Measurements from ENCODE around the gene ZNF488. TPM values are rescaled to one million over a fixed set of nuclear protein-coding genes. Genes with fewer than 3 reads are reported as not detected.

The ZNF488 gene
- total RNA-seq, 4 donors from 2014 or later, result 0.21 TPM; not detected in 2

DNA sequence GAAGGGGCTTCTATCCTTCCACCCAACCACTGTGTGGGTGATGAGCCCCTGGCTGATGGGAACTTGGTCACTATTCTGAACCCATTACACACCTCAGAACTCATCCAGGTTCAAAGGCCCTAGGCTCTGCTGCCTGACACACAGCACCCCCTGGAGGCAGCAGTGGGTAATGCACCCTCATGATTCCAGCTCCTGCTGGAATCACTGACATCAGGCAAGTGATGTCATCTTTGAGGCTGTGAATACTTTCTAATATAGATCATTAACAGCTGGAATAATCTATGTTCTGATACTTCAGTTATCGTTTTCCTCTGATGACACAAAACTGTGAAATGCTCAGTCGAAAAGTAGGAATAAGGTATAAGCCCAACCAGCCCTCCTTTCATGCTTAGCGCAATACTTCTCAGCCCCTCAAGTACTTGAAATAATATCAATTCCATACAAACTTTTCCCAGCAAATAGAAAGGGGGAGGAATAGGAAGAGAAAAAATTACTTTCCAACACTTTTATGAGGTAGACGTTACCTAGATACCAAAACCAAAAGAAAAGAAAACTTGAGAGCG, 43.4 kb downstream of the ZNF488 start:
- TF ChIP-seq, protein P1, sequence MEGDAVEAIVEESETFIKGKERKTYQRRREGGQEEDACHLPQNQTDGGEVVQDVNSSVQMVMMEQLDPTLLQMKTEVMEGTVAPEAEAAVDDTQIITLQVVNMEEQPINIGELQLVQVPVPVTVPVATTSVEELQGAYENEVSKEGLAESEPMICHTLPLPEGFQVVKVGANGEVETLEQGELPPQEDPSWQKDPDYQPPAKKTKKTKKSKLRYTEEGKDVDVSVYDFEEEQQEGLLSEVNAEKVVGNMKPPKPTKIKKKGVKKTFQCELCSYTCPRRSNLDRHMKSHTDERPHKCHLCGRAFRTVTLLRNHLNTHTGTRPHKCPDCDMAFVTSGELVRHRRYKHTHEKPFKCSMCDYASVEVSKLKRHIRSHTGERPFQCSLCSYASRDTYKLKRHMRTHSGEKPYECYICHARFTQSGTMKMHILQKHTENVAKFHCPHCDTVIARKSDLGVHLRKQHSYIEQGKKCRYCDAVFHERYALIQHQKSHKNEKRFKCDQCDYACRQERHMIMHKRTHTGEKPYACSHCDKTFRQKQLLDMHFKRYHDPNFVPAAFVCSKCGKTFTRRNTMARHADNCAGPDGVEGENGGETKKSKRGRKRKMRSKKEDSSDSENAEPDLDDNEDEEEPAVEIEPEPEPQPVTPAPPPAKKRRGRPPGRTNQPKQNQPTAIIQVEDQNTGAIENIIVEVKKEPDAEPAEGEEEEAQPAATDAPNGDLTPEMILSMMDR (IDR thresholded peaks at IDR 0.05), result peak; percentile 65 to 82 (median 68)
- no peak for TF ChIP-seq POLR2A (IDR thresholded peaks at IDR 0.05)

DNA sequence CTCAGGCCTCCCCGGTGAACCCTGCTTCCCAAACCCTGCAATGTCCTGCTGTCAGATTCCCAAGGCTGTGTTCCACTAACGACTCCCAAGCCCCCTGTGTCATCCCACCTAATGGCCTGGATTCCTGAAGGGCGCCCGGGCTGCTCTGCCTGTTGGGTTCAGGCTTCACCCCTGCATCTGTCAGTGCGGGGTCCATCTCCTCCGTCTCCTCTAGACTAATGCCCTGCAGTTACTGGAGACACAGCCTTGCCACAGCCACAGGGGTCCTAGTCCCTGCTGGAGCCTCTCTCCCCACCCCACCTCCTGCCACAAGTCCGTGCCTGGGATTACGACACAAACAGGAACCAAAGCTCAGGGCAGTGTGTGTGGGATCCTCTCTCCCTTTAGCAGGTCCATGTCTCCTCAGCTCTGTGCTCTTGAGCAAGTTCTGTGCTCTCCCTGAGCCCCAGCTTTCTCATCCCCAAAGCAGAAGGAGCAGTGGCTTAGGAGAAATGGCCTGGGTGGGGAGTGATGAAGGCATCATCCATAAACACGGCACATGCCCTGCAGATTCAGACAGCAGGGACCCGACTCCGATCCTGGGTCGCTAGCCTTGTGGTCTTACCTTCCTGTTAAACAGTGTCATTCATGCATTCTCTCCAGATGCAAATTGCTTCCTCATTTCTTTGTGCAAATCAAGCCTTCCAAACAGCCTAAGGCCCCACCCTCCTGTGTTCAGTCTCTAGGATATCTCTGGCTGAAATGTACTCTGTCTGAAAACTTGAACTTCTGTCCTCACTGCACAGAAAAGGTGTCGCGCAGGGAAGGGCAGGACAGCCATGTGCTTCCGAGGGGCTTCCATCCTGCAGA, 44.1 kb downstream of the ZNF488 start:
- intact Hi-C loops (cut with DNase I; ENCODE audit: low total_unique reads), result no loop called here
- no peaks in the 10 kb centered on the region for H3K36me3 ChIP-seq
- H3K4me1 ChIP-seq, result no peaks in the 10 kb centered on the region
- TF ChIP-seq, protein P1 (IDR thresholded peaks at IDR 0.05), result no peak
- TF ChIP-seq POLR2A (IDR thresholded peaks at IDR 0.05), result no peak
- no peak for DNase-seq
- no peak overlapping the region for H3K4me3 ChIP-seq
- no peaks in the 10 kb centered on the region for H3K27me3 ChIP-seq
- H3K9me3 ChIP-seq, result no peaks in the 10 kb centered on the region
- no peak overlapping the region for H3K27ac ChIP-seq

More for the DNA sequence above, 43.4 kb downstream of the ZNF488 start:
- no peak overlapping the region for H3K27ac ChIP-seq
- H3K4me1 ChIP-seq, result no peaks in the 10 kb centered on the region
- no peaks in the 10 kb centered on the region for H3K9me3 ChIP-seq
- intact Hi-C loops (cut with DNase I; ENCODE audit: low total_unique reads), result no loop called here
- H3K4me3 ChIP-seq, result no peak overlapping the region
- H3K27me3 ChIP-seq, result no peaks in the 10 kb centered on the region
- H3K36me3 ChIP-seq, result no peaks in the 10 kb centered on the region
- DNase-seq, result peak; percentile 37 to 49

DNA sequence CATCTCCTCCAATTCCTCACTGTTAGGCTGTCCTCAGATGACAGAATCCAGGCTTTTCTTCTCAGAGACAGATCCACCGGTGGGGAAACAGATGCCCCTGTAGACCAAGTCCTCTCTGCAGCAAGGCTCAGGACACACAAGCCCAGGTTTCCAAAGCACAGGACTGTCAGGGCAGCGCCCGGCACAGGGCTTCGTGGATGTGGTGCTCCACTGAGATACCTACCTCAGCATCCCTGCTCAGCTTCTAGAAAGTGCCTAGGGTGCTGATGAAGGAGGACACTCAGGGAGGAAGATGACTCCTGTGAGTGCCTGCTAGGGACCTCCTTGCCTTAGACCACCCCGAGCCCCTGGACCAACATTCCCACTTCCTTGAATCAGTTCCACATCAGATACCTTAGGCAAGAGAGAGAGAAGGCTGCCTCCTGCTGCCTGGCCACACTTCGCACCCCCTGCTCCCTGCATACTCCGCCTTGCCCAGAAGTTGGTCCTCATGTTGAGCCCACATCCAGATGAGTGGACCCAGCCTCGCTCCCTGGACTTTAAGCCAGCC, 44.8 kb downstream of the ZNF488 start:
- no peak overlapping the region for H3K4me3 ChIP-seq
- H3K36me3 ChIP-seq, result no peaks in the 10 kb centered on the region
- intact Hi-C loops (cut with DNase I; ENCODE audit: low total_unique reads), result no loop called here
- no peaks in the 10 kb centered on the region for H3K27me3 ChIP-seq
- TF ChIP-seq, protein P1 (IDR thresholded peaks at IDR 0.05), result no peak
- no peak for TF ChIP-seq POLR2A (IDR thresholded peaks at IDR 0.05)
- H3K27ac ChIP-seq, result no peak overlapping the region
- no peak for DNase-seq
- no peaks in the 10 kb centered on the region for H3K4me1 ChIP-seq
- no peaks in the 10 kb centered on the region for H3K9me3 ChIP-seq

DNA sequence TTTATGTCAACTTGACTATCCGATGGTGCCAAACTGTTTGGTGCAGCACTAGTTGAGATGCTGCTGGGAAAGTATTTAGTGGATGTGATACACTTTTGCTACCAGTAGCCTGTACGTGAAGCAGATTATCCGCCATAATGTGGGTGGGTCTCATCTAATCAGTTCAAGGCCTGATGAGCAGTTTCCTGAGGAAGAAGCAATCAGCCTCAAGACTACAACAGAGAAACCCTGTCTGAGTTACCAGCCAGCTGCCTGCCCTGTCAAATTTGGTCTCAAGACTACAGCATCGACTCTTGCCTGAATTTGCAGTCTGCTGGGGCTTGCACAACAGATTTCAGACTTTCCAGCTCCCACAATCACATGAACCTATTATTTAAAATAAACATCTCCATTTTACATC, 46.8 kb downstream of the ZNF488 start:
- Histone ChIP-seq H3K27ac (peak overlapping the region in 1 of 2 donors; percentile 3), H3K9me3 (no peaks in the 10 kb centered on the region), H3K4me1 (no peaks in the 10 kb centered on the region), H3K27me3 (no peaks in the 10 kb centered on the region), H3K36me3 (no peaks in the 10 kb centered on the region), H3K4me3 (no peak overlapping the region)
- TF ChIP-seq, protein P1 (IDR thresholded peaks at IDR 0.05), result no peak
- TF ChIP-seq POLR2A (IDR thresholded peaks at IDR 0.05), result no peak
- no peak for DNase-seq
- intact Hi-C loops (cut with DNase I; ENCODE audit: low total_unique reads), result no loop called here
